Smooth muscle cell (in vitro differentiated cells): Measurements from ENCODE around the gene SMIM36. TPM values are rescaled to one million over a fixed set of nuclear protein-coding genes. Genes with fewer than 3 reads are reported as not detected.
"Not testable (repeated sequence)": the region's sequence is repeated elsewhere in the genome, so short reads cannot be mapped to it uniquely, and the experiment has no call there.

Experiments used
- DNase-seq: peaks from one replicate; lab custom pipeline; 2025; ENCODE audit not compliant: unreplicated experiment; lab: John Stamatoyannopoulos, UW
- H2AFZ ChIP-seq: fragments of 200-600 bp; sonication (generic); 2 replicates; pipeline ENCODE4 v1.6.0; 2016; ENCODE audit warnings: antibody characterized with exemption, low read depth, mild to moderate bottlenecking
- H3F3A ChIP-seq: fragments of 200-600 bp; sonication (generic); 2 replicates; pipeline ENCODE4 v1.6.0; 2017; ENCODE audit warnings: antibody characterized with exemption, low read depth
- H3K27ac ChIP-seq: fragments of 200-600 bp; sonication (generic); 2 replicates; pipeline ENCODE4 v1.5.1; 2016; ENCODE audit warnings: low read depth, mild to moderate bottlenecking
- H3K27me3 ChIP-seq: fragments of 200-600 bp; sonication (generic); 2 replicates; pipeline ENCODE4 v1.6.1; 2016; ENCODE audit warnings: low read depth, mild to moderate bottlenecking
- H3K36me3 ChIP-seq: fragments of 200-600 bp; sonication (generic); 2 replicates; pipeline ENCODE4 v1.5.1; 2016; ENCODE audit warnings: low read depth
- H3K4me1 ChIP-seq: fragments of 200-600 bp; sonication (generic); 2 replicates; pipeline ENCODE4 v1.5.1; 2016; ENCODE audit warnings: low read depth
- H3K4me2 ChIP-seq: fragments of 200-600 bp; sonication (generic); 2 replicates; pipeline ENCODE4 v1.6.0; 2016; ENCODE audit warnings: mild to moderate bottlenecking
- H3K4me3 ChIP-seq: fragments of 200-600 bp; sonication (generic); 2 replicates; pipeline ENCODE4 v1.5.1; 2016; ENCODE audit warnings: mild to moderate bottlenecking
- H3K79me2 ChIP-seq: fragments of 200-600 bp; sonication (generic); 2 replicates; pipeline ENCODE4 v1.6.0; 2016; ENCODE audit warnings: low read depth, mild to moderate bottlenecking
- H3K9ac ChIP-seq: fragments of 200-600 bp; sonication (generic); 2 replicates; pipeline ENCODE4 v1.6.0; 2016; ENCODE audit warnings: low read depth
- H3K9me3 ChIP-seq: fragments of 200-600 bp; sonication (generic); replicated peaks from 2 replicates; pipeline ENCODE4 v1.5.1; 2016; ENCODE audit warnings: low read depth
- H4K20me1 ChIP-seq: fragments of 200-600 bp; sonication (generic); 2 replicates; pipeline ENCODE4 v1.6.0; 2016; ENCODE audit warnings: low read depth
- CTCF ChIP-seq: fragments of 200-600 bp; sonication (generic); IDR thresholded peaks from 2 replicates; pipeline ENCODE4 v1.5.1; 2017; ENCODE audit warnings: borderline replicate concordance, mild to moderate bottlenecking, antibody characterized with exemption; ENCODE audit not compliant: insufficient read depth, poor library complexity, severe bottlenecking
- WGBS: methylation state at CpG from one replicate; pipeline ENCODE4 v1.1.7; 2016; ENCODE audit warnings: low lambda C conversion rate; 5-methylcytosine and 5-hydroxymethylcytosine counted together
- polyA plus RNA-seq: library from polyadenylated mRNA; unstranded; fragments of >200 nt; fragmentation: Nextera tagmentation; extraction: Ambion mirVana; gene quantifications from 2 replicates; pipeline ENCODE4 v1.2.1, GENCODE V29; 2016
- total RNA-seq: library from RNA; depleted of rRNA; stranded (reverse); fragments of >200 nt; gene quantifications from 2 replicates; pipeline ENCODE4 v1.2.3, GENCODE V29; 2014

The SMIM36 gene
- total and polyA plus RNA-seq, 2 experiments from 2014 or later: not detected

GRCh38 chr17:55530064-55530463 is 18.8 kb upstream of the SMIM36 start:
- H3K9me3 ChIP-seq: no peaks in the 10 kb centered on the region
- WGBS: 90% methylated on average over 3 of the region's 3 CpGs
- H3K9ac ChIP-seq: no peak overlapping the region
- H3K4me2 ChIP-seq: no peak overlapping the region
- no peak overlapping the region for H3K27ac ChIP-seq
- no peaks in the 10 kb centered on the region for H3K36me3 ChIP-seq
- H4K20me1 ChIP-seq: no peaks in the 10 kb centered on the region
- no peaks in the 10 kb centered on the region for H3K27me3 ChIP-seq
- no peak overlapping the region for H2AFZ ChIP-seq
- no peak for TF ChIP-seq CTCF
- H3F3A ChIP-seq: no peaks in the 10 kb centered on the region
- no peaks in the 10 kb centered on the region for H3K4me1 ChIP-seq
- no peak for DNase-seq
- no peaks in the 10 kb centered on the region for H3K79me2 ChIP-seq
- no peak overlapping the region for H3K4me3 ChIP-seq

DNA sequence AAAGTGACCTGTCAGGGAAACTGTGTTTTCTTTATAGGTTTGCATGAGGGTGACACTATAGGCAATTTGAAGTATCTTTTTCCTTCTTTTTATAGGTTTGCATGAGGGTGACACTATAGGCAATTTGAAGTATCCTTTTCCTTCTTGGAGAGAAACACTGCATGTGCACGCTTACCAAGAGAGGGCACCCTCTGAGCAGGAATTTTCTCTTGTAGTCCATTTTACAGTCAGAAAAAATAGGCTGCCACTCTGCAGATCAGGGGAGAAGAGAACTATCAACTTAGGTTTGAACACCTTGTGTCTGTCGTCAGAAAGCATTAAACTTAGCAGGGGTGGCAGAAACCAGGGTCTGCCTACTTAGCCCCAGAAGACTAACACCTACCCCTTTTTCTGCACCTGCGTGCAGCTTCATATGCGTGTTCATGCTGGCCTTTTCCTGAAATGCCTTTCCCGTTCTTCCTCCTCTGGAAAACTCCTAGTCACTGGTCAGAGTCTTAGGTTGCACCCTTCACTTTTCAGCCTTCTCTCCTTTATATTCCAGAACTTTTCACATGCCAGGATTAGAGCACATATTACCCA is 16.4 kb upstream of the SMIM36 start:
- Histone ChIP-seq H4K20me1 (no peaks in the 10 kb centered on the region), H3K4me1 (no peaks in the 10 kb centered on the region), H3K36me3 (no peaks in the 10 kb centered on the region), H3K9ac (no peak overlapping the region), H3K9me3 (no peaks in the 10 kb centered on the region), H3K27ac (no peak overlapping the region), H3K79me2 (no peaks in the 10 kb centered on the region), H3K27me3 (no peaks in the 10 kb centered on the region), H3K4me2 (no peak overlapping the region), H2AFZ (no peak overlapping the region), H3K4me3 (no peak overlapping the region), H3F3A (no peaks in the 10 kb centered on the region)
- TF ChIP-seq CTCF: peak; percentile 59
- no peak for DNase-seq
- 65% methylated on average over 5 of the region's 5 CpGs for WGBS

GRCh38 chr17:55524440-55525220 is 13.4 kb upstream of the SMIM36 start:
- H3K9ac ChIP-seq: no peak overlapping the region
- H3K9me3 ChIP-seq: no peaks in the 10 kb centered on the region

DNA sequence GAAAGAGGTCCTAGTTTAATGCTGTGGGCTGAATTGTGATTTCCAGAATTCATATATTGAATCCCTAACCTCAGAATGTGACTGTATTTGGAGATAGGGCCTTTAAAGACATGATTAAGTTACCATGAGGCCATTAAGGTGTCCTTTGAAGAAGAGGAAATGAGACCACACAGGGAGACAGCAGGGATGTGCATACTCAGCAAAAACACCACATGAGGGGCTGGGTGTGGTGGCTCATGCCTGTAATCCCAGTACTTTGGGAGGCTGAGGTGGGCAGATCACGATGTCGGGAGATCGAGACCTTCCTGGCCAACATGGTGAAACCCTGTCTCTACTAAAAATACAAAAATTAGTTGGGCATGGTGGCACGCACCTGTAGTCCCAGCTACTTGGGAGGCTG is 11.8 kb upstream of the SMIM36 start:
- H3K4me2 ChIP-seq, H4K20me1 ChIP-seq, H3K4me1 ChIP-seq, H2AFZ ChIP-seq, H3K4me3 ChIP-seq, DNase-seq, H3K27ac ChIP-seq, H3F3A ChIP-seq, H3K9ac ChIP-seq, H3K79me2 ChIP-seq, H3K9me3 ChIP-seq, H3K36me3 ChIP-seq: not testable (repeated sequence)
- WGBS: 91% methylated on average over 4 of the region's 4 CpGs
- H3K27me3 ChIP-seq: peaks cover 17% of the 10 kb centered on the region

More at GRCh38 chr17:55524440-55525220, 13.4 kb upstream of the SMIM36 start:
- no peaks in the 10 kb centered on the region for H4K20me1 ChIP-seq
- DNase-seq: no peak
- TF ChIP-seq CTCF: no peak
- no peak overlapping the region for H3K4me3 ChIP-seq
- peaks cover 9% of the 10 kb centered on the region for H3K27me3 ChIP-seq
- H3K4me1 ChIP-seq: no peaks in the 10 kb centered on the region
- no peak overlapping the region for H2AFZ ChIP-seq
- no peaks in the 10 kb centered on the region for H3F3A ChIP-seq
- H3K4me2 ChIP-seq: no peak overlapping the region
- no peak overlapping the region for H3K27ac ChIP-seq
- H3K79me2 ChIP-seq: no peaks in the 10 kb centered on the region
- WGBS: 82% methylated on average over 4 of the region's 4 CpGs
- no peaks in the 10 kb centered on the region for H3K36me3 ChIP-seq
